GM06990 (cell line): Measurements from ENCODE around the gene DPP10.

Experiments
- DNase-seq: peaks from one replicate; pipeline ENCODE4 v3.0.0-alpha.2; 2011; ENCODE audit not compliant: insufficient read length; ENCODE audit errors: extremely low read depth
- H3K27me3 ChIP-seq: replicated peaks from 2 replicates; pipeline ENCODE4 v1.6.0; 2011; ENCODE audit warnings: low read length; ENCODE audit not compliant: control insufficient read depth, insufficient read depth
- H3K36me3 ChIP-seq: 2 replicates; pipeline ENCODE4 v1.5.1; 2011; ENCODE audit warnings: low read length; ENCODE audit not compliant: control insufficient read depth, insufficient read depth
- H3K4me3 ChIP-seq: replicated peaks from 2 replicates; pipeline ENCODE4 v1.5.1; 2011; ENCODE audit warnings: low read depth, mild to moderate bottlenecking, control low read depth, low read length
- CTCF ChIP-seq: IDR thresholded peaks from 2 replicates; pipeline ENCODE4 v1.5.1; 2011; ENCODE audit warnings: low read length, control low read depth, mild to moderate bottlenecking, inconsistent platforms; ENCODE audit not compliant: insufficient read depth, poor library complexity, severe bottlenecking

DPP10 gene

GRCh38 chr2:115887209-115887776, 1444.9 kb downstream of the DPP10 start:
- DNase-seq: no peak
- Histone ChIP-seq H3K36me3 (no peaks in the 10 kb centered on the region), H3K4me3 (no peak overlapping the region), H3K27me3 (no peaks in the 10 kb centered on the region)
- TF ChIP-seq CTCF: no peak
